IMR-90 (cell line): Measurements from ENCODE around the gene PGA3. TPM values are rescaled to one million over a fixed set of nuclear protein-coding genes. Genes with fewer than 3 reads are reported as not detected.

ENCODE experiments used
- ATAC-seq: fragments of 200-7000 bp; cut with Tn5 transposase; 2 replicates; pipeline ENCODE4 v1.9.1; 2020; ENCODE audit warnings: low read depth, mild to moderate bottlenecking, moderate library complexity
- BruUV-seq: library from RNA; stranded (reverse); fragments of 400-500 nt; replicated peaks from 2 replicates; lab custom pipeline; 2021; lab: Mats Ljungman, UMichigan
- CTCF ChIA-PET: fragments of 300-600 bp; formaldehyde crosslinking; extraction: SDS; loops from one replicate; lab custom pipeline; 2021; ENCODE audit warnings: antibody characterized with exemption; lab: Yijun Ruan, JAX
- POLR2A ChIA-PET: fragments of 300-600 bp; sonication (Branson Sonifier 250); formaldehyde crosslinking; loops from one replicate; lab custom pipeline; 2022; ENCODE audit warnings: antibody characterized with exemption; ENCODE audit not compliant: unreplicated experiment; lab: Charles Lee
- DNase-seq: peaks from one replicate; pipeline ENCODE4 v3.0.0; 2013
- H2AFZ ChIP-seq: replicated peaks from 2 replicates; pipeline ENCODE3; 2013; ENCODE audit warnings: low read length, mild to moderate bottlenecking; ENCODE audit not compliant: poor library complexity
- H2AK5ac ChIP-seq: 2 replicates; pipeline ENCODE4 v1.6.1; 2013; ENCODE audit warnings: low read depth, low read length, inconsistent platforms
- H2AK9ac ChIP-seq: replicated peaks from 2 replicates; pipeline ENCODE3; 2013; ENCODE audit warnings: mild to moderate bottlenecking, low read depth, low read length, moderate library complexity; ENCODE audit not compliant: poor library complexity
- H2BK120ac ChIP-seq: 2 replicates; pipeline ENCODE4 v1.6.1; 2013; ENCODE audit warnings: low read depth, low read length, inconsistent platforms
- H2BK15ac ChIP-seq: 3 replicates; pipeline ENCODE4 v1.6.1; 2013; ENCODE audit warnings: low read depth, low read length, inconsistent platforms
- H2BK20ac ChIP-seq: 2 replicates; pipeline ENCODE4 v1.6.1; 2013; ENCODE audit warnings: low read depth, mild to moderate bottlenecking, inconsistent platforms, low read length, moderate library complexity
- H2BK5ac ChIP-seq: 2 replicates; pipeline ENCODE4 v1.6.1; 2013; ENCODE audit warnings: mild to moderate bottlenecking, low read depth, low read length, inconsistent platforms; ENCODE audit not compliant: poor library complexity, severe bottlenecking
- H3K14ac ChIP-seq: replicated peaks from 2 replicates; pipeline ENCODE4 v1.6.1; 2013; ENCODE audit warnings: low read depth, low read length, inconsistent platforms
- H3K18ac ChIP-seq: 2 replicates; pipeline ENCODE4 v1.6.1; 2013; ENCODE audit warnings: low read depth, low read length, control low read depth
- H3K23ac ChIP-seq: 2 replicates; pipeline ENCODE4 v1.6.1; 2013; ENCODE audit warnings: low read depth, low read length, inconsistent platforms
- H3K27ac ChIP-seq: 2 replicates; pipeline ENCODE4 v1.5.1; 2013; ENCODE audit warnings: mild to moderate bottlenecking, control low read depth, low read length; ENCODE audit not compliant: insufficient read depth
- H3K27me3 ChIP-seq: 2 replicates; pipeline ENCODE4 v1.6.1; 2013; ENCODE audit warnings: low read length; ENCODE audit not compliant: control insufficient read depth, insufficient read depth
- H3K36me3 ChIP-seq: 2 replicates; pipeline ENCODE4 v1.6.1; 2013; ENCODE audit warnings: low read length, mixed read lengths; ENCODE audit not compliant: control insufficient read depth, insufficient read depth
- H3K4ac ChIP-seq: 2 replicates; pipeline ENCODE4 v1.6.1; 2013; ENCODE audit warnings: low read depth, low read length, inconsistent platforms
- H3K4me1 ChIP-seq: 2 replicates; pipeline ENCODE4 v1.6.1; 2013; ENCODE audit warnings: low read length, mixed read lengths; ENCODE audit not compliant: control insufficient read depth, insufficient read depth
- H3K4me2 ChIP-seq: 2 replicates; pipeline ENCODE4 v1.6.1; 2013; ENCODE audit warnings: low read depth, mild to moderate bottlenecking, control low read depth, low read length, moderate library complexity
- H3K4me3 ChIP-seq: 2 replicates; pipeline ENCODE4 v1.5.1; 2013; ENCODE audit warnings: low read depth, mild to moderate bottlenecking, control low read depth, low read length, moderate library complexity; ENCODE audit not compliant: insufficient read depth
- H3K56ac ChIP-seq: 2 replicates; pipeline ENCODE4 v1.6.1; 2013; ENCODE audit warnings: low read length, inconsistent platforms; ENCODE audit not compliant: insufficient read depth; ENCODE audit errors: extremely low read depth
- H3K79me1 ChIP-seq, 2 experiments: 2 replicates each; pipeline ENCODE4 v1.6.1; 2013; ENCODE audit warnings: low read length in 2 of 2, inconsistent platforms in 1 of 2, low read depth in 1 of 2
- H3K9ac ChIP-seq: 2 replicates; pipeline ENCODE4 v1.6.1; 2013; ENCODE audit warnings: low read depth, low read length, control low read depth
- H3K9me1 ChIP-seq: 2 replicates; pipeline ENCODE4 v1.6.1; 2013; ENCODE audit warnings: low read length, inconsistent platforms; ENCODE audit not compliant: insufficient read depth
- H3K9me3 ChIP-seq: 2 replicates; pipeline ENCODE4 v1.6.1; 2013; ENCODE audit warnings: low read length; ENCODE audit not compliant: control insufficient read depth, insufficient read depth
- H4K20me1 ChIP-seq: 2 replicates; pipeline ENCODE4 v1.6.1; 2013; ENCODE audit warnings: low read length, inconsistent platforms; ENCODE audit not compliant: insufficient read depth
- H4K5ac ChIP-seq: 2 replicates; pipeline ENCODE4 v1.6.1; 2013; ENCODE audit warnings: mild to moderate bottlenecking, low read depth, low read length, control low read depth
- H4K8ac ChIP-seq, 2 experiments: 2 replicates each; pipeline ENCODE4 v1.6.1; 2013; ENCODE audit warnings: low read depth in 2 of 2, low read length in 2 of 2, control low read depth in 1 of 2, inconsistent platforms in 1 of 2
- H4K91ac ChIP-seq: 2 replicates; pipeline ENCODE4 v1.6.1; 2013; ENCODE audit warnings: low read depth, low read length, inconsistent platforms; ENCODE audit not compliant: insufficient read depth
- BHLHE40 ChIP-seq: fragments of 150-350 bp; IDR thresholded peaks from 2 replicates; pipeline ENCODE4 v1.6.1; 2016; ENCODE audit warnings: mild to moderate bottlenecking, low read depth, low read length
- CHD1 ChIP-seq: IDR thresholded peaks from 2 replicates; pipeline ENCODE4 v1.6.1; 2012; ENCODE audit warnings: low read depth, low read length, improper control_type of control experiment
- FOS ChIP-seq: fragments of 150-350 bp; IDR thresholded peaks from 2 replicates; pipeline ENCODE4 v1.6.1; 2016; ENCODE audit warnings: low read depth, low read length
- MAFK ChIP-seq: IDR thresholded peaks from 2 replicates; pipeline ENCODE4 v1.6.1; 2012; ENCODE audit warnings: low read depth, low read length, improper control_type of control experiment
- MAZ ChIP-seq: IDR thresholded peaks from 2 replicates; pipeline ENCODE4 v1.6.1; 2012; ENCODE audit warnings: low read depth, mild to moderate bottlenecking, low read length, improper control_type of control experiment, moderate library complexity, borderline replicate concordance
- MXI1 ChIP-seq: IDR thresholded peaks from 2 replicates; pipeline ENCODE4 v1.6.1; 2012; ENCODE audit warnings: low read depth, mild to moderate bottlenecking, low read length, moderate library complexity, borderline replicate concordance
- POLR2A ChIP-seq: IDR thresholded peaks from 2 replicates; pipeline ENCODE4 v1.6.1; 2012; ENCODE audit warnings: mild to moderate bottlenecking, low read depth, low read length
- RAD21 ChIP-seq: IDR thresholded peaks from 2 replicates; pipeline ENCODE4 v1.6.1; 2012; ENCODE audit warnings: low read length, improper control_type of control experiment
- RFX5 ChIP-seq: IDR thresholded peaks from 2 replicates; pipeline ENCODE4 v1.8.0; 2012; ENCODE audit warnings: low read depth, mild to moderate bottlenecking, low read length, moderate library complexity
- SMC3 ChIP-seq: fragments of 150-350 bp; IDR thresholded peaks from 2 replicates; pipeline ENCODE4 v1.6.1; 2016; ENCODE audit warnings: low read depth, mild to moderate bottlenecking, antibody characterized with exemption, low read length, moderate library complexity
- WGBS, 2 experiments: methylation state at CpG; one replicate each; pipeline versions ENCODE4 v1.1.5 to v1.1.7; 2013; ENCODE audit warnings: missing lambda C conversion rate in 2 of 2; ENCODE audit not compliant: insufficient read length in 1 of 2; ENCODE audit errors: extremely low coverage in 2 of 2; 5-methylcytosine and 5-hydroxymethylcytosine counted together
- dilution Hi-C: fragments of 300-500 bp; cut with HindIII; formaldehyde crosslinking; loops from one replicate; pipeline ENCODE4 v1.14.3; 2018; ENCODE audit warnings: low sequenced_read_pairs; ENCODE audit not compliant: unreplicated experiment
- in situ Hi-C: fragments of 300-500 bp; cut with MboI; formaldehyde crosslinking; loops from 3 replicates; pipeline ENCODE4 v1.14.3; 2019; ENCODE audit warnings: low sequenced_read_pairs, inconsistent platforms, mixed read lengths
- intact Hi-C: fragments of 100-400 bp; cut with micrococcal nuclease; formaldehyde crosslinking; loops from 2 replicates; pipeline ENCODE4 v1.10.0; 2022
- polyA plus RNA-seq, 3 experiments: library from polyadenylated mRNA; depleted of rRNA; stranded (reverse); fragments of >200 nt; gene quantifications; 2 replicates each; pipeline ENCODE4 v1.2.3, GENCODE V29; 2012; ENCODE audit warnings: low replicate concordance in 1 of 3
- total RNA-seq: library from RNA; depleted of rRNA; stranded (reverse); fragments of >200 nt; gene quantifications from 2 replicates; pipeline ENCODE4 v1.2.3, GENCODE V29; 2012
- TF ChIP-seq, protein P1 (sequence below): conservative IDR thresholded peaks from 2 replicates; pipeline ENCODE4 v1.5.1; 2012; ENCODE audit warnings: mild to moderate bottlenecking, low read depth, low read length, improper control_type of control experiment

PGA3 gene
- total and polyA plus RNA-seq, 2 of the 4 experiments (the other 2 are of a cell fraction), result 0.18 TPM; not detected in 1

DNA sequence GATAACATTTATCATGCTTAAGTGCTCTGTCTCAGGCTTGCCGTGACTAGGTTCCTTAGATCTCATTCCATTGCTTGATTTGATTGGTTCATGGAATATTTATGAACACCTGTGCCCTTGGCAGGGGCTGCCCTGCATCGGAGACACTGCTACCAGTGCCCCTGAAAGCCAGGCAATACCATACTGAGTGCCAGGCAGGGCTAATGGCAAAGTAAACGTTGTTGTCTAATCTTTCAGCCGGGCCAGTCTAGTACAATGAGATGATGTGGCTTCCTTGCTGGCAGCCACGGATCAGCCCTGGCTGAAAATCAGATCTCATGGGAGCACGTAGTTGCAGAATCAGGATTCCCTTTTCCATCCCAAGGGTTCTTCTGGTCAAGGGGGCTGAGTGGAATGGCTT is 5.0 kb upstream of the PGA3 start:
- dilution Hi-C loops (no loop called here), in situ Hi-C loops (no loop called here), intact Hi-C loops (no loop called here)
- H3K27me3 ChIP-seq, result peaks cover 33% of the 10 kb centered on the region
- H3K4ac ChIP-seq, result no peak overlapping the region
- POLR2A ChIA-PET, result no interaction called here
- no peak overlapping the region for H2BK15ac ChIP-seq
- H4K91ac ChIP-seq, result no peak overlapping the region
- H3K18ac ChIP-seq, result no peak overlapping the region
- ATAC-seq (no peak), DNase-seq (no peak)
- no peak overlapping the region for H3K4me3 ChIP-seq
- H2BK20ac ChIP-seq, result no peak overlapping the region
- H4K5ac ChIP-seq, result no peak overlapping the region
- no peak overlapping the region for H3K27ac ChIP-seq
- H3K4me1 ChIP-seq, result no peaks in the 10 kb centered on the region
- H2AK9ac ChIP-seq, result no peak overlapping the region
- no peak overlapping the region for H3K14ac ChIP-seq
- no peak overlapping the region for H3K56ac ChIP-seq
- no peak overlapping the region for H4K8ac ChIP-seq
- no peaks in the 10 kb centered on the region for H3K36me3 ChIP-seq
- H3K9me3 ChIP-seq, result peaks cover 8% of the 10 kb centered on the region
- no peak overlapping the region for H2BK5ac ChIP-seq
- no peak overlapping the region for H2BK120ac ChIP-seq
- no peak overlapping the region for H2AFZ ChIP-seq
- CTCF ChIA-PET, result no interaction called here
- no peak overlapping the region for H3K4me2 ChIP-seq
- H3K23ac ChIP-seq, result no peak overlapping the region
- H3K9me1 ChIP-seq, result no peaks in the 10 kb centered on the region
- H4K20me1 ChIP-seq, result no peaks in the 10 kb centered on the region
- no TSS peak for BruUV-seq
- H3K9ac ChIP-seq, result no peak overlapping the region
- no peak overlapping the region for H2AK5ac ChIP-seq
- H3K79me1 ChIP-seq, result no peaks in the 10 kb centered on the region
- 55% methylated on average over 3 of the region's 6 CpGs; no CpG with 5 or more reads in 1 of the 2 experiments for WGBS, 2 experiments
- no peak for TF ChIP-seq RFX5
- TF ChIP-seq MXI1, result no peak
- TF ChIP-seq CHD1, result no peak
- TF ChIP-seq MAFK, result no peak
- TF ChIP-seq FOS, result no peak
- TF ChIP-seq RAD21, result no peak
- no peak for TF ChIP-seq BHLHE40
- TF ChIP-seq, protein P1, sequence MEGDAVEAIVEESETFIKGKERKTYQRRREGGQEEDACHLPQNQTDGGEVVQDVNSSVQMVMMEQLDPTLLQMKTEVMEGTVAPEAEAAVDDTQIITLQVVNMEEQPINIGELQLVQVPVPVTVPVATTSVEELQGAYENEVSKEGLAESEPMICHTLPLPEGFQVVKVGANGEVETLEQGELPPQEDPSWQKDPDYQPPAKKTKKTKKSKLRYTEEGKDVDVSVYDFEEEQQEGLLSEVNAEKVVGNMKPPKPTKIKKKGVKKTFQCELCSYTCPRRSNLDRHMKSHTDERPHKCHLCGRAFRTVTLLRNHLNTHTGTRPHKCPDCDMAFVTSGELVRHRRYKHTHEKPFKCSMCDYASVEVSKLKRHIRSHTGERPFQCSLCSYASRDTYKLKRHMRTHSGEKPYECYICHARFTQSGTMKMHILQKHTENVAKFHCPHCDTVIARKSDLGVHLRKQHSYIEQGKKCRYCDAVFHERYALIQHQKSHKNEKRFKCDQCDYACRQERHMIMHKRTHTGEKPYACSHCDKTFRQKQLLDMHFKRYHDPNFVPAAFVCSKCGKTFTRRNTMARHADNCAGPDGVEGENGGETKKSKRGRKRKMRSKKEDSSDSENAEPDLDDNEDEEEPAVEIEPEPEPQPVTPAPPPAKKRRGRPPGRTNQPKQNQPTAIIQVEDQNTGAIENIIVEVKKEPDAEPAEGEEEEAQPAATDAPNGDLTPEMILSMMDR, result no peak
- no peak for TF ChIP-seq POLR2A
- TF ChIP-seq SMC3, result no peak
- no peak for TF ChIP-seq MAZ
